Liver (tissue), 4 donors: Measurements from ENCODE around the gene TAF9. TPM values are rescaled to one million over a fixed set of nuclear protein-coding genes. Genes with fewer than 3 reads are reported as not detected.

ENCODE experiments used
- polyA plus RNA-seq, 2 donors: library from polyadenylated mRNA; stranded (reverse) in 1 of 2; unstranded in 1 of 2; fragments of 200-250 nt in 1 of 2; fragments of >200 nt in 1 of 2; fragmentation: Nextera tagmentation in 1 of 2; extraction: Ambion mirVana in 1 of 2; gene quantifications; one replicate each; pipeline versions ENCODE4 v1.2.1 to v1.2.3, GENCODE V29; 2013 to 2015
- total RNA-seq, 2 donors: library from RNA; depleted of rRNA; stranded (reverse); fragments of >200 nt; gene quantifications; one replicate each; pipeline ENCODE4 v1.2.3, GENCODE V29; 2014
- donor health status: healthy.
- donor health status: healthy.
- donor health status: healthy.

Gene TAF9
- total and polyA plus RNA-seq, 4 donors, result 27.3 to 51.5 (median 34.7) TPM

Other genes with a start within 250 kb of the TAF9 start
- 10 to 100 TPM in 1 of 2 donors, 1 to 10 TPM in 1; 1.0 to 82.5 TPM for gene CCNB1, start 202.4 kb downstream of the TAF9 start, total RNA-seq
- 1 to 10 TPM; 5.2 to 6.3 TPM for gene CCNB1, start 202.4 kb downstream of the TAF9 start, polyA plus RNA-seq
- gene CENPH, start 179.9 kb downstream of the TAF9 start, total RNA-seq, result 10 to 100 TPM in 1 of 2 donors, under 1 TPM in 1; 0.42 to 14.6 TPM
- gene CENPH, start 179.9 kb downstream of the TAF9 start, polyA plus RNA-seq, result 1 to 10 TPM in 1 of 2 donors, under 1 TPM in 1; 0.33 to 1.1 TPM
- gene CDK7, start 134.6 kb downstream of the TAF9 start, total RNA-seq, result 10 to 100 TPM in 1 of 2 donors, 1 to 10 TPM in 1; 7.9 to 15.0 TPM
- 1 to 10 TPM; 6.9 to 7.9 TPM for gene CDK7, start 134.6 kb downstream of the TAF9 start, polyA plus RNA-seq
- gene CCDC125, start 36.7 kb downstream of the TAF9 start, total RNA-seq, result 10 to 100 TPM in 1 of 2 donors, 1 to 10 TPM in 1; 9.9 to 17.0 TPM
- gene CCDC125, start 36.7 kb downstream of the TAF9 start, polyA plus RNA-seq, result 1 to 10 TPM; 5.3 to 6.5 TPM
- gene AK6, start within 50 bp of the TAF9 start, total RNA-seq, result 10 to 100 TPM; 17.7 to 18.7 TPM
- 10 to 100 TPM; 28.2 to 54.6 TPM for gene AK6, start within 50 bp of the TAF9 start, polyA plus RNA-seq
- 10 to 100 TPM; 14.4 to 14.5 TPM for gene RAD17, start 298 bp upstream of the TAF9 start, total RNA-seq
- 1 to 10 TPM; 6.0 to 9.1 TPM for gene RAD17, start 298 bp upstream of the TAF9 start, polyA plus RNA-seq
- gene MARVELD2, start 45.6 kb upstream of the TAF9 start, total RNA-seq, result 10 to 100 TPM; 13.1 to 20.2 TPM
- gene MARVELD2, start 45.6 kb upstream of the TAF9 start, polyA plus RNA-seq, result 10 to 100 TPM in 1 of 2 donors, 1 to 10 TPM in 1; 9.4 to 11.5 TPM
- gene OCLN, start 123.3 kb upstream of the TAF9 start, total RNA-seq, result 10 to 100 TPM; 25.9 to 53.9 TPM
- gene OCLN, start 123.3 kb upstream of the TAF9 start, polyA plus RNA-seq, result 10 to 100 TPM in 1 of 2 donors, 1 to 10 TPM in 1; 9.9 to 12.2 TPM
- 10 to 100 TPM; 25.3 to 38.4 TPM for gene GTF2H2C, start 190.7 kb upstream of the TAF9 start, total RNA-seq
- gene GTF2H2C, start 190.7 kb upstream of the TAF9 start, polyA plus RNA-seq, result 10 to 100 TPM in 1 of 2 donors, 1 to 10 TPM in 1; 8.7 to 13.8 TPM